PC-9 (cell line): ENCODE measurements around the gene GREM1.

Experiments
- EZH2 ChIP-seq: fragments of 200-600 bp; sonication (generic); IDR thresholded peaks from 2 replicates; pipeline ENCODE4 v1.8.0; 2017; ENCODE audit warnings: antibody characterized with exemption, low read depth
- TF ChIP-seq, protein P1 (sequence below): fragments of 200-600 bp; sonication (generic); conservative IDR thresholded peaks from 2 replicates; pipeline ENCODE4 v1.6.1; 2017; ENCODE audit warnings: mixed run types, antibody characterized with exemption, mild to moderate bottlenecking, moderate library complexity

DNA sequence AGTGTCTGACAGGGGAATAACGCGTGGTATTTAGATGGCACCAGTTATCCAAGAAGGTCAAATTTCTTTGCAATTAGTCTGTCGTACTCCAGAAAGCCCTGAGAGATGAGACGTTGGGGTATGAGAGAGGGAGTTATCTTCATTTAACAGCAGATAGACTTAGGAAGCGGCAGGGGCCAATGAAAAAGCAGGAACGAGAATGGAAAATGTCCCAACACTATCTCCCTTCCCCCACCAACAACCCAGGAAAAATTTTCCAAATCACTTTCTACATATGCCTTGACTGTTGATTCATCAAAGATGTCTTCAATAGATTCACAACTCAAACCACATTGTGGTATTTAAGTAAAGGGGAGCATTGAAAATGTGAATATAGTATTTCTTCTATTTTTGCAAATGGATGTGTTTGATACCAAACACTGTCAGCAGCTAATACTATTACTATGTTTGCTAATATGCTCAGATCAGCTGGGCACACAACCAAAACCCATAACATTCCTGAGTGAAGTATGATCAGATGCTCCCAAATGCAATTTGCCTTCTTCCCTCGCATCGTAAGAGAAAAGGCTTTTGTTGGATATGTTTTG is 13.3 kb upstream of the GREM1 start:
- TF ChIP-seq, protein P1, sequence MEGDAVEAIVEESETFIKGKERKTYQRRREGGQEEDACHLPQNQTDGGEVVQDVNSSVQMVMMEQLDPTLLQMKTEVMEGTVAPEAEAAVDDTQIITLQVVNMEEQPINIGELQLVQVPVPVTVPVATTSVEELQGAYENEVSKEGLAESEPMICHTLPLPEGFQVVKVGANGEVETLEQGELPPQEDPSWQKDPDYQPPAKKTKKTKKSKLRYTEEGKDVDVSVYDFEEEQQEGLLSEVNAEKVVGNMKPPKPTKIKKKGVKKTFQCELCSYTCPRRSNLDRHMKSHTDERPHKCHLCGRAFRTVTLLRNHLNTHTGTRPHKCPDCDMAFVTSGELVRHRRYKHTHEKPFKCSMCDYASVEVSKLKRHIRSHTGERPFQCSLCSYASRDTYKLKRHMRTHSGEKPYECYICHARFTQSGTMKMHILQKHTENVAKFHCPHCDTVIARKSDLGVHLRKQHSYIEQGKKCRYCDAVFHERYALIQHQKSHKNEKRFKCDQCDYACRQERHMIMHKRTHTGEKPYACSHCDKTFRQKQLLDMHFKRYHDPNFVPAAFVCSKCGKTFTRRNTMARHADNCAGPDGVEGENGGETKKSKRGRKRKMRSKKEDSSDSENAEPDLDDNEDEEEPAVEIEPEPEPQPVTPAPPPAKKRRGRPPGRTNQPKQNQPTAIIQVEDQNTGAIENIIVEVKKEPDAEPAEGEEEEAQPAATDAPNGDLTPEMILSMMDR, result no peak
- TF ChIP-seq EZH2, result no peak
